Hepatocyte (in vitro differentiated cells): ENCODE data around the gene IFI27L1. TPM values are rescaled to one million over a fixed set of nuclear protein-coding genes. Genes with fewer than 3 reads are reported as not detected.
"Not testable (repeated sequence)": the region's sequence is repeated elsewhere in the genome, so short reads cannot be mapped to it uniquely, and the experiment has no call there.

Experiments
- DNase-seq: peaks from one replicate; pipeline ENCODE4 v3.0.0-alpha.2; 2016; ENCODE audit warnings: low spot score
- H2AFZ ChIP-seq: fragments of 200-600 bp; sonication (generic); 2 replicates; pipeline ENCODE4 v1.6.0; 2016; ENCODE audit warnings: antibody characterized with exemption, mild to moderate bottlenecking
- H3K27ac ChIP-seq: fragments of 200-600 bp; sonication (generic); 2 replicates; pipeline ENCODE4 v1.5.1; 2016; ENCODE audit warnings: mild to moderate bottlenecking
- H3K27me3 ChIP-seq: fragments of 200-600 bp; sonication (generic); 2 replicates; pipeline ENCODE4 v1.6.1; 2016
- H3K36me3 ChIP-seq: fragments of 200-600 bp; sonication (generic); replicated peaks from 2 replicates; pipeline ENCODE4 v1.5.1; 2016; ENCODE audit warnings: low read depth; ENCODE audit not compliant: insufficient read depth
- H3K4me1 ChIP-seq: fragments of 200-600 bp; sonication (generic); 2 replicates; pipeline ENCODE4 v1.5.1; 2016; ENCODE audit warnings: mild to moderate bottlenecking, moderate library complexity; ENCODE audit not compliant: insufficient read depth
- H3K4me2 ChIP-seq: fragments of 200-600 bp; sonication (generic); 2 replicates; pipeline ENCODE4 v1.6.0; 2016
- H3K4me3 ChIP-seq: fragments of 200-600 bp; sonication (generic); 2 replicates; pipeline ENCODE4 v1.5.1; 2016; ENCODE audit warnings: mild to moderate bottlenecking
- H3K79me2 ChIP-seq: fragments of 200-600 bp; sonication (generic); 2 replicates; pipeline ENCODE4 v1.6.0; 2017; ENCODE audit warnings: mild to moderate bottlenecking
- H3K9me2 ChIP-seq: fragments of 200-600 bp; sonication (generic); replicated peaks from 2 replicates; pipeline ENCODE4 v1.6.0; 2017; ENCODE audit warnings: mild to moderate bottlenecking; ENCODE audit not compliant: insufficient read depth
- H3K9me3 ChIP-seq: fragments of 200-600 bp; sonication (generic); 2 replicates; pipeline ENCODE4 v1.5.1; 2016; ENCODE audit warnings: low read depth, mild to moderate bottlenecking
- H4K20me1 ChIP-seq: fragments of 200-600 bp; sonication (generic); 2 replicates; pipeline ENCODE4 v1.6.0; 2016; ENCODE audit warnings: mild to moderate bottlenecking; ENCODE audit not compliant: insufficient read depth, poor library complexity, severe bottlenecking
- CTCF ChIP-seq: fragments of 200-600 bp; sonication (generic); IDR thresholded peaks from 2 replicates; pipeline ENCODE4 v1.5.1; 2016; ENCODE audit warnings: antibody characterized with exemption, mild to moderate bottlenecking; ENCODE audit not compliant: poor library complexity
- EZH2 ChIP-seq: fragments of 200-600 bp; sonication (generic); IDR thresholded peaks from 2 replicates; pipeline ENCODE4 v1.6.1; 2016; ENCODE audit warnings: antibody characterized with exemption, mild to moderate bottlenecking, borderline replicate concordance
- EZH2phosphoT487 ChIP-seq: fragments of 200-600 bp; sonication (generic); IDR thresholded peaks from one replicate; pipeline ENCODE4 v1.6.1; 2018; ENCODE audit warnings: antibody characterized with exemption, mild to moderate bottlenecking, low read depth, moderate library complexity; ENCODE audit not compliant: unreplicated experiment, severe bottlenecking
- WGBS: methylation state at CpG from one replicate; pipeline ENCODE4 v1.1.6; 2016; ENCODE audit warnings: low lambda C conversion rate; ENCODE audit errors: missing lambda C conversion rate; 5-methylcytosine and 5-hydroxymethylcytosine counted together
- polyA plus RNA-seq: library from polyadenylated mRNA; unstranded; fragments of >200 nt; fragmentation: Nextera tagmentation; extraction: Ambion mirVana; gene quantifications from 2 replicates; pipeline ENCODE4 v1.2.1, GENCODE V29; 2016
- total RNA-seq: library from RNA; depleted of rRNA; stranded (reverse); fragments of >200 nt; gene quantifications from 2 replicates; pipeline ENCODE4 v1.2.3, GENCODE V29; 2014

Gene IFI27L1
- total and polyA plus RNA-seq, 2 experiments from 2014 or later: 18.9 to 29.4 TPM

- peaks cover 84% of the 10 kb centered on the region for H3K79me2 ChIP-seq
- no peak overlapping the region for H3K27ac ChIP-seq
- WGBS: 91% methylated on average over 9 of the region's 9 CpGs
Measured at GRCh38 chr14:94062344-94062940, 18.7 kb upstream of the IFI27L1 start.

GRCh38 chr14:94066089-94066676 is 14.9 kb upstream of the IFI27L1 start:
- no peaks in the 10 kb centered on the region for H3K27me3 ChIP-seq
- no peaks in the 10 kb centered on the region for H3K36me3 ChIP-seq
- TF ChIP-seq EZH2phosphoT487 (no peak), EZH2 (no peak), CTCF (no peak)
- H2AFZ ChIP-seq: no peak overlapping the region
- H3K9me3 ChIP-seq: peaks cover 20% of the 10 kb centered on the region
- DNase-seq: peak; percentile 61
- H3K4me2 ChIP-seq: peak overlapping the region; percentile 60
- H3K9me2 ChIP-seq: no peaks in the 10 kb centered on the region
- H3K4me1 ChIP-seq: peaks cover 15% of the 10 kb centered on the region
- peak overlapping the region; percentile 93 for H3K27ac ChIP-seq
- peaks cover 45% of the 10 kb centered on the region for H4K20me1 ChIP-seq
- WGBS: 68% methylated on average over 8 of the region's 8 CpGs
- H3K79me2 ChIP-seq: peaks cover 98% of the 10 kb centered on the region
- H3K4me3 ChIP-seq: no peak overlapping the region

More at GRCh38 chr14:94062344-94062940, 18.7 kb upstream of the IFI27L1 start:
- H3K4me1 ChIP-seq: peaks cover 21% of the 10 kb centered on the region
- TF ChIP-seq CTCF (no peak), EZH2 (no peak), EZH2phosphoT487 (no peak)
- DNase-seq: no peak
- peaks cover 36% of the 10 kb centered on the region for H4K20me1 ChIP-seq
- H3K36me3 ChIP-seq: peaks cover 7% of the 10 kb centered on the region
- no peak overlapping the region for H3K4me3 ChIP-seq
- no peaks in the 10 kb centered on the region for H3K9me3 ChIP-seq
- no peaks in the 10 kb centered on the region for H3K9me2 ChIP-seq
- H3K27me3 ChIP-seq: no peaks in the 10 kb centered on the region
- H2AFZ ChIP-seq: no peak overlapping the region
- H3K4me2 ChIP-seq: no peak overlapping the region

GRCh38 chr14:94072076-94072475 is 9.0 kb upstream of the IFI27L1 start:
- peaks cover 100% of the 10 kb centered on the region for H3K79me2 ChIP-seq
- peaks cover 20% of the 10 kb centered on the region for H3K9me3 ChIP-seq
- not testable (repeated sequence) for H3K27ac ChIP-seq, H3K4me3 ChIP-seq, H3K27me3 ChIP-seq, H3K9me2 ChIP-seq, DNase-seq, H3K4me2 ChIP-seq, H2AFZ ChIP-seq, H3K4me1 ChIP-seq, H3K36me3 ChIP-seq
- WGBS: 97% methylated on average over 3 of the region's 3 CpGs
- peaks cover 27% of the 10 kb centered on the region for H4K20me1 ChIP-seq

- DNase-seq: no peak
- WGBS: 100% methylated on average over 3 of the region's 3 CpGs
- Histone ChIP-seq H2AFZ (no peak overlapping the region), H3K4me1 (peaks cover 26% of the 10 kb centered on the region), H4K20me1 (peaks cover 44% of the 10 kb centered on the region), H3K36me3 (no peaks in the 10 kb centered on the region), H3K4me3 (no peak overlapping the region), H3K9me3 (peaks cover 11% of the 10 kb centered on the region), H3K27me3 (no peaks in the 10 kb centered on the region), H3K9me2 (no peaks in the 10 kb centered on the region), H3K4me2 (no peak overlapping the region), H3K79me2 (peaks cover 100% of the 10 kb centered on the region), H3K27ac (no peak overlapping the region)
- no peak for TF ChIP-seq EZH2phosphoT487
Measured at GRCh38 chr14:94074534-94074933, 6.6 kb upstream of the IFI27L1 start.
